Psoas muscle (tissue), 8 donors: ENCODE data around the gene IFT57. TPM values are rescaled to one million over a fixed set of nuclear protein-coding genes. Genes with fewer than 3 reads are reported as not detected.

ENCODE experiments used
- ATAC-seq, 4 donors: fragments of 200-7000 bp; cut with Tn5 transposase; one replicate each; pipeline ENCODE4 v1.9.1; 2020; ENCODE audit warnings: moderate library complexity in 3 of 4, mild to moderate bottlenecking in 2 of 4
- DNase-seq, 2 donors: peaks; one replicate each; pipeline ENCODE4 v3.0.0-alpha.2; 2020
- H3K27ac ChIP-seq: fragments of 200-600 bp; one replicate; pipeline ENCODE4 v1.8.0; 2022
- H3K27me3 ChIP-seq, 3 donors: fragments of 200-600 bp in 1 of 3; one replicate each; pipeline versions ENCODE4 v1.6.1 to v1.8.0; 2013 to 2022; ENCODE audit warnings: low read length in 2 of 3, mild to moderate bottlenecking in 2 of 3, moderate library complexity in 1 of 3; ENCODE audit not compliant: insufficient read depth in 3 of 3
- H3K36me3 ChIP-seq, 2 donors: fragments of 200-600 bp in 1 of 2; one replicate each; pipeline versions ENCODE4 v1.6.1 to v1.8.0; 2013 to 2022; ENCODE audit warnings: low read depth in 1 of 2, mild to moderate bottlenecking in 1 of 2, moderate library complexity in 1 of 2; ENCODE audit not compliant: insufficient read depth in 1 of 2
- H3K4me1 ChIP-seq: fragments of 200-600 bp; one replicate; pipeline ENCODE4 v1.8.0; 2022
- H3K4me3 ChIP-seq: fragments of 200-600 bp; one replicate; pipeline ENCODE4 v1.8.0; 2022; ENCODE audit warnings: mild to moderate bottlenecking
- H3K9me3 ChIP-seq: fragments of 200-600 bp; one replicate; pipeline ENCODE4 v1.8.0; 2022
- WGBS, 3 donors: extraction: QIAGEN DNeasy Blood & Tissue Kit; methylation state at CpG; one replicate each; pipeline versions ENCODE4 v1.1.6 to v1.1.7; 2013; 5-methylcytosine and 5-hydroxymethylcytosine counted together
- intact Hi-C, 2 donors: fragments of 100-400 bp; cut with DNase I; formaldehyde crosslinking; loops; one replicate each; pipeline versions ENCODE4 v1.11.0 to v1.14.2; 2022
- polyA plus RNA-seq, 3 donors: library from polyadenylated mRNA; stranded (reverse); fragments of 200-250 nt; gene quantifications; one replicate each; pipeline ENCODE4 v1.2.3, GENCODE V29; 2013
- total RNA-seq, 4 donors: library from RNA; stranded (reverse); fragmentation: NEBNext Ultra II Directional in 2 of 4; extraction: Animal tissue kit (Norgen Biotek cat#: 25700) in 2 of 4; gene quantifications; one replicate each; pipeline versions ENCODE4 v1.2.1 to v1.2.4, GENCODE V29; 2021 to 2023
- TF ChIP-seq, protein P1 (sequence below): fragments of 200-600 bp; IDR thresholded peaks from one replicate; pipeline ENCODE4 v1.8.0; 2022; ENCODE audit warnings: antibody characterized with exemption
- donor health status: healthy with polysubstance abuse.
- donor health status: DM: no; HTN: no; CAD: no; lungs with moderate emphysema.
- donor health status: Bipolar disorder and iron deficiency.
- donor health status: healthy.
- donor health status: DM: yes; HTN: yes; CAD: no.
- donor health status: DM: no; HTN: no; CAD: no.
- donor health status: DM: no; HTN: no; CAD: no.
- donor health status: DM: yes; HTN: yes; CAD: no.

IFT57 gene
- total and polyA plus RNA-seq, 7 donors = 5.3 to 18.0 (median 14.6) TPM

DNA sequence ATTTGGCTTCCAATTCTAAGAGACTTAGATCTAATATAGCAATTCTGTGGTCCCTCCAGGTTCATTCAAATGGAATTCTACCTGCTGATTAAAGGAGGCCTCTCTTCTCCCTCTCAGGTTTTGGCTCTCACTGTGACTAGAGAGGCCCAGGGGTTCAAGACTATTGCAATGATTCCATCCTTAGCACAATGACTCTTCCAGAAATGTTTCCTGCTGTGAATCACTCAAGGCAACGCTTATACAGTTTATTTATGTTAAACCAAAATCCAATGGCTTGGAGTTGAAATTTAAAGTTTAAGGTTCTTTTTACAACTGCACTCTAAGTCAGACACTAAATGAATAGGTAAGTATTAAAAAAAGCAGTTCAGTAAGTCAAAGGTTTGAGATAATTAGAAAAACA lies 39.9 kb downstream of the IFT57 start:
- H3K36me3 ChIP-seq = no peaks in the 10 kb centered on the region
- no peak for ATAC-seq
- no peaks in the 10 kb centered on the region for H3K4me1 ChIP-seq
- DNase-seq = no peak
- intact Hi-C loops = no loop called here
- TF ChIP-seq, protein P1, sequence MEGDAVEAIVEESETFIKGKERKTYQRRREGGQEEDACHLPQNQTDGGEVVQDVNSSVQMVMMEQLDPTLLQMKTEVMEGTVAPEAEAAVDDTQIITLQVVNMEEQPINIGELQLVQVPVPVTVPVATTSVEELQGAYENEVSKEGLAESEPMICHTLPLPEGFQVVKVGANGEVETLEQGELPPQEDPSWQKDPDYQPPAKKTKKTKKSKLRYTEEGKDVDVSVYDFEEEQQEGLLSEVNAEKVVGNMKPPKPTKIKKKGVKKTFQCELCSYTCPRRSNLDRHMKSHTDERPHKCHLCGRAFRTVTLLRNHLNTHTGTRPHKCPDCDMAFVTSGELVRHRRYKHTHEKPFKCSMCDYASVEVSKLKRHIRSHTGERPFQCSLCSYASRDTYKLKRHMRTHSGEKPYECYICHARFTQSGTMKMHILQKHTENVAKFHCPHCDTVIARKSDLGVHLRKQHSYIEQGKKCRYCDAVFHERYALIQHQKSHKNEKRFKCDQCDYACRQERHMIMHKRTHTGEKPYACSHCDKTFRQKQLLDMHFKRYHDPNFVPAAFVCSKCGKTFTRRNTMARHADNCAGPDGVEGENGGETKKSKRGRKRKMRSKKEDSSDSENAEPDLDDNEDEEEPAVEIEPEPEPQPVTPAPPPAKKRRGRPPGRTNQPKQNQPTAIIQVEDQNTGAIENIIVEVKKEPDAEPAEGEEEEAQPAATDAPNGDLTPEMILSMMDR = no peak
- 82 to 83% (median 83%) methylated on average over 1 of the region's 1 CpG for WGBS, 3 donors
- H3K27me3 ChIP-seq = no peaks in the 10 kb centered on the region
- no peaks in the 10 kb centered on the region for H3K9me3 ChIP-seq
- no peak overlapping the region for H3K4me3 ChIP-seq
- H3K27ac ChIP-seq = no peak overlapping the region

DNA sequence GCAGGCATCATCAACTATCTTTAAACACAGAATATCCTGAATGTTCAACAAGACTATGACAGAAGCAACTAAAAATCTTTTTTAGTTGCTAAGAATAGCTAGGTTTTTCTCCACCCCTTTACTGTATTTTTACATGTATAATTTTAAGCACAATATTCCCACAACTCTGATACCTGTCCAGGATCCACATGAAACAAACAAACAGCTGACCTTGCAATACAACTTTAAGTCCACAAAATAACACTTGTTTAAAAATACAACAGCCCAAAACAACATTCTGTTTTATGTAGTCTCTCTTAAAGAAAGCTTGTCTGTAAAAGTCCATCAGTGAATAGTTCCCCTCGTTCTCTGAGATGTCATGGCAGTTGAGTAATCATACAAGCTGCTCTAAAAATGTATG lies 41.1 kb downstream of the IFT57 start:
- intact Hi-C loops = no loop called here
- no peaks in the 10 kb centered on the region for H3K36me3 ChIP-seq
- H3K27ac ChIP-seq = no peak overlapping the region
- 62 to 72% (median 71%) methylated on average over 1 of the region's 1 CpG for WGBS, 3 donors
- DNase-seq = no peak
- no peaks in the 10 kb centered on the region for H3K4me1 ChIP-seq
- TF ChIP-seq, protein P1 = no peak
- no peaks in the 10 kb centered on the region for H3K27me3 ChIP-seq
- ATAC-seq = no peak
- no peaks in the 10 kb centered on the region for H3K9me3 ChIP-seq
- H3K4me3 ChIP-seq = no peak overlapping the region

DNA sequence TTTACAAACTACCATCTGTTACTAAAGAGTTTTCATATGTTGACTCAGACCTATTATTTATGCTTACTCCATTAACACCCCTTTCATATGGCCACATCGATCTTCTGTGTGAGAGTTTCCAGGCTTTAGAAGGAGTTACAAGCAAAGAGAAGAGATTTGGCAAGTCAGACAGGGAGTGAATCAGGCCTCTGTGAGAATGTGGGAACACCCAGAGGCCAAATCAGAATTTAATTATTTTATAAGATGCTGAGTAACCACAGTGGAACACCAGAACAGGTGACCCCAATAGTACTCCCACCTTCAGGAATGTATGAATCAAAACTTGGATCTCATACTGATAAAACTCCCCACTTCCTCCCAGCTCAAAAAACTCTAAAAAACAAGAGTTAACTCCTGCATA lies 42.0 kb downstream of the IFT57 start:
- H3K4me3 ChIP-seq = no peak overlapping the region
- H3K27ac ChIP-seq = no peak overlapping the region
- TF ChIP-seq, protein P1 = no peak
- ATAC-seq (no peak), DNase-seq (no peak)
- H3K9me3 ChIP-seq = no peaks in the 10 kb centered on the region
- intact Hi-C loops = no loop called here
- no peaks in the 10 kb centered on the region for H3K27me3 ChIP-seq
- no peaks in the 10 kb centered on the region for H3K36me3 ChIP-seq
- WGBS, 3 donors = 14 to 35% (median 31%) methylated on average over 1 of the region's 1 CpG
- H3K4me1 ChIP-seq = no peaks in the 10 kb centered on the region

DNA sequence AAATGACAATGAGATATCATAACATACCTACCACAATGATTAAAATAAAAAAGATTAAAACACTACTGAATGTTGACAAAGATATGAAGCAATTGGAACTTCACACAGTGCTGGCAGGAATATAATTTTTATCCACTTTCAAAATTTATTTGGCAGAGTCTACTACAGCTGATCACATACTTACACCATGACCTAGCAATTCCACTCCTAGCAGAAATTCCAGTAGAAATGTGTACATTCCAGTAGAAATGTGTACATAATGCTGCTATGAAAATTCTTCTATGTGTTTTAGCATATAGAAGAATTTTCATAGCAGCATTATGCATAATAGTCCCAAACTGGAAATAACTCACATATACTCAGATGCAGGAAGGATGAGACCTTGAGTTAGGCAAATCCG lies 43.5 kb downstream of the IFT57 start:
- TF ChIP-seq, protein P1 = no peak
- Histone ChIP-seq H3K27me3 (no peaks in the 10 kb centered on the region), H3K36me3 (no peaks in the 10 kb centered on the region), H3K4me1 (no peaks in the 10 kb centered on the region), H3K4me3 (no peak overlapping the region), H3K27ac (no peak overlapping the region), H3K9me3 (no peaks in the 10 kb centered on the region)
- ATAC-seq (no peak), DNase-seq (no peak)
- 98 to 100% (median 100%) methylated on average over 1 of the region's 1 CpG for WGBS, 3 donors
- intact Hi-C loops = no loop called here

DNA sequence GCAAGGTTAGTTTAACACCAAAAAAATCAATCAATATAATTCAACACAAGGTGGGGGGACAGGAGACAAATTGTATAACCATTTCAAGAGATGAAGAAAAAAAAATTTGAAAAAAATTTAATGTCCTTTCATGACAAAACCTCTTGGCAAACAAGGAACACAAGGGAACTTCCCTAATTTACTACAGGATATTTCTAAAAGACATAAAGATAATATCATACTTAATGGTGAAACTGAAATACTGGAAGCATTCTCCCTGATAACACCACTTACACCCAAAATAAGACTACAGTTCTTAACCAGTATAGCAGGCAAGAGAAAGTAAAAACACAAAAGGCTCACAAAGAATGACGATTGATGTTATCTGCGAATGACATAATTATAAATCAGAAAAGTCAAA lies 44.7 kb downstream of the IFT57 start:
- 91 to 98% (median 95%) methylated on average over 2 of the region's 2 CpGs for WGBS, 3 donors
- H3K27ac ChIP-seq = no peak overlapping the region
- intact Hi-C loops = no loop called here
- no peaks in the 10 kb centered on the region for H3K36me3 ChIP-seq
- no peak for ATAC-seq
- H3K4me1 ChIP-seq = no peaks in the 10 kb centered on the region
- TF ChIP-seq, protein P1 = no peak
- no peaks in the 10 kb centered on the region for H3K9me3 ChIP-seq
- no peak overlapping the region for H3K4me3 ChIP-seq
- DNase-seq = no peak
- H3K27me3 ChIP-seq = no peaks in the 10 kb centered on the region
